ENCODE measurements around the gene RHBDD3. TPM values are rescaled to one million over a fixed set of nuclear protein-coding genes. Genes with fewer than 3 reads are reported as not detected.
"Not testable (repeated sequence)": the region's sequence is repeated elsewhere in the genome, so short reads cannot be mapped to it uniquely, and the experiment has no call there.

The RHBDD3 gene
- total RNA-seq, 6 experiments from 2014 or later, result 9.7 to 35.3 (median 14.7) TPM

DNA sequence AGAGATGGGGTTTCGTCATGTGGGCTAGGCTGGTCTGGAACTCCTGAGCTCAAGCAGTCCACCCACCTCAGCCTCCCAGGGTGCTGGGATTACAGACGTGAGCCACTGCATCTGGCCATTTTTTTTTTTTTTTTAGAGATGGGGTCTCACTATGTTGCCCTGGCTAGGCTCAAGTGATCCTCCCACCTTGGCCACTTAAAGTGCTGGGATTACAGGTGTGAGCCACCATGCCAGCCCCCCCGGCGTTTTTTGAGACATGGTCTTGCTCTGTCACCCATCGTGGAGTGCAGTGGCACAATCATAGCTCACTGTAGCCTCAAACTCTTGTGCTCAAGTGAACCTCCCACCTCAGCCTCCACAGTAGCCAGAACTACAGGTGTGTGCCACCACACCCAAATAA is 16.5 kb downstream of the RHBDD3 start:
- no peaks in the 10 kb centered on the region for H3K27me3 ChIP-seq
- H3K27ac ChIP-seq, result no peak overlapping the region
- no peaks in the 10 kb centered on the region for H3K9me3 ChIP-seq
- 76% methylated on average over 4 of the region's 5 CpGs for WGBS (ENCODE audit: insufficient coverage, low coverage, low lambda C conversion rate, missing lambda C conversion rate)
- peaks cover 0 to under 1% (median 0%) of the 10 kb centered on the region in 4 donors for H3K4me1 ChIP-seq
- DNase-seq, result no peak
- no peak overlapping the region for H3K4me3 ChIP-seq
- no peaks in the 10 kb centered on the region for H3K36me3 ChIP-seq
- ATAC-seq, result no peak
- TF ChIP-seq POLR2A (IDR thresholded peaks at IDR 0.05), result no peak
- TF ChIP-seq, protein P1, sequence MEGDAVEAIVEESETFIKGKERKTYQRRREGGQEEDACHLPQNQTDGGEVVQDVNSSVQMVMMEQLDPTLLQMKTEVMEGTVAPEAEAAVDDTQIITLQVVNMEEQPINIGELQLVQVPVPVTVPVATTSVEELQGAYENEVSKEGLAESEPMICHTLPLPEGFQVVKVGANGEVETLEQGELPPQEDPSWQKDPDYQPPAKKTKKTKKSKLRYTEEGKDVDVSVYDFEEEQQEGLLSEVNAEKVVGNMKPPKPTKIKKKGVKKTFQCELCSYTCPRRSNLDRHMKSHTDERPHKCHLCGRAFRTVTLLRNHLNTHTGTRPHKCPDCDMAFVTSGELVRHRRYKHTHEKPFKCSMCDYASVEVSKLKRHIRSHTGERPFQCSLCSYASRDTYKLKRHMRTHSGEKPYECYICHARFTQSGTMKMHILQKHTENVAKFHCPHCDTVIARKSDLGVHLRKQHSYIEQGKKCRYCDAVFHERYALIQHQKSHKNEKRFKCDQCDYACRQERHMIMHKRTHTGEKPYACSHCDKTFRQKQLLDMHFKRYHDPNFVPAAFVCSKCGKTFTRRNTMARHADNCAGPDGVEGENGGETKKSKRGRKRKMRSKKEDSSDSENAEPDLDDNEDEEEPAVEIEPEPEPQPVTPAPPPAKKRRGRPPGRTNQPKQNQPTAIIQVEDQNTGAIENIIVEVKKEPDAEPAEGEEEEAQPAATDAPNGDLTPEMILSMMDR (IDR thresholded peaks at IDR 0.05), result no peak
- intact Hi-C loops (cut with DNase I), result no loop called here

DNA sequence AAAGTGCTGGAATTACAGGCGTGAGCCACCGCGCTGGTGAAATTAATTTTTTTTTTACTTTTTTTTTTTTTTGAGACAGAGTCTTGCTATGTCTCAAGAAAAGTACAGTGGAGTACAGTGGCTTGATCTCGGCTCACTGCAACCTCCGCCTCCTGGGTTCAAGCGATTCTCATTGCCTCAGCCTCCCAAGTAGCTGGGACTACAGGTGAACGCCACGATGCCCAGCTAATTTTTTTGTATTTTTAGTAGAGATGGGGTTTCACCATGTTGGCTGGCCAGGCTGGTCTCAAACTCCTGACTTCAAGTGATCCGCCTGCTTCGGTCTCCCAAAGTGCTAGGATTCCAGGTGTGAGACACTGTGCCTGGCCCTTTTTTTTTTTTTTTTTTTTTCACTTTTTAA is 19.9 kb downstream of the RHBDD3 start:
- H3K27me3 ChIP-seq; H3K4me3 ChIP-seq; DNase-seq; H3K36me3 ChIP-seq; H3K27ac ChIP-seq; H3K9me3 ChIP-seq; ATAC-seq; intact Hi-C loops (cut with DNase I); H3K4me1 ChIP-seq: not testable (repeated sequence)
- 92% methylated on average over 10 of the region's 10 CpGs for WGBS (ENCODE audit: insufficient coverage, low coverage, low lambda C conversion rate, missing lambda C conversion rate)

DNA sequence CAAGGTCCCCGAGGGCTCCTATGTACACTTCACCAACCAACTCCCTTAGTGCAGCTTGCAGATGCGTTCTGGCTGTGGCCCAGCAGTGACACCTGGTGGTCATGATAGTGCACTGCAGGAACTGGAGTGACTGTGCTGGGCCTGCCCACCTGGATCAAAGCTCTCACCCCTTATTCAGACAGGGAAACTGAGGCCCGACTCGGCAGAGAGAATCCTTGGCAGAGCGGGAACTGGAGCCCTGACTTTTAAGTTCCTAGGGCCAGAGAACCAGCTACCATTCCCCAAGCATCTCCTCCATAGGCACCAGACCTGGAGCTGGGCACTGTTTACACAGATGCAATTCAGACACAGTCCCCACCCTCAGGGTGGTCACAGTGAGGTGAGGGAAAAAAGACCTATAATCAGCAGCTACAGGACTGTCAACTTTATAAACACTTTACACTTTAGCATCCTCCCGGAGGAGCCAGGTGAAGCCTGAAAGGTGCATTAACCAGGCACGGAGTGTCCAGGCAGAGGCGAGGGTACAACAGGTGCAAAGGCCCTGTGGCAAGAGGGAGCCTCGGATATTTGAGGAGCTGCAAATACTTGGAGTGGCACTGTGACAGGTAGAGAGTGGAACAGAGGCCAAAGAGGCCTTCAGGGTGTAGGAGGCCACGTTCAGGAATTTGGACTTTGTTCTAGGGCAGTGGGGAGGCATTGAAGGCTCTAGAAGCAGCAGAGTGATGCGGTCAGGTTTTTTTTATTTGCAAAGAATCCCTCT is 22.0 kb downstream of the RHBDD3 start:
- Histone ChIP-seq H3K9me3 (no peaks in the 10 kb centered on the region), H3K4me1 (peaks cover 0 to 3% (median 0%) of the 10 kb centered on the region in 4 donors), H3K4me3 (no peak overlapping the region), H3K36me3 (no peaks in the 10 kb centered on the region), H3K27me3 (no peaks in the 10 kb centered on the region), H3K27ac (no peak overlapping the region)
- DNase-seq (peak; percentile 67 to 81 (median 77)), ATAC-seq (peak; percentile 93 to 97 (median 96))
- WGBS (ENCODE audit: insufficient coverage, low coverage, low lambda C conversion rate, missing lambda C conversion rate), result 58% methylated on average over 7 of the region's 11 CpGs
- TF ChIP-seq, protein P1 (IDR thresholded peaks at IDR 0.05), result peak; percentile 93 to 98 (median 96)
- TF ChIP-seq POLR2A (IDR thresholded peaks at IDR 0.05), result no peak
- intact Hi-C loops (cut with DNase I), result no loop called here

DNA sequence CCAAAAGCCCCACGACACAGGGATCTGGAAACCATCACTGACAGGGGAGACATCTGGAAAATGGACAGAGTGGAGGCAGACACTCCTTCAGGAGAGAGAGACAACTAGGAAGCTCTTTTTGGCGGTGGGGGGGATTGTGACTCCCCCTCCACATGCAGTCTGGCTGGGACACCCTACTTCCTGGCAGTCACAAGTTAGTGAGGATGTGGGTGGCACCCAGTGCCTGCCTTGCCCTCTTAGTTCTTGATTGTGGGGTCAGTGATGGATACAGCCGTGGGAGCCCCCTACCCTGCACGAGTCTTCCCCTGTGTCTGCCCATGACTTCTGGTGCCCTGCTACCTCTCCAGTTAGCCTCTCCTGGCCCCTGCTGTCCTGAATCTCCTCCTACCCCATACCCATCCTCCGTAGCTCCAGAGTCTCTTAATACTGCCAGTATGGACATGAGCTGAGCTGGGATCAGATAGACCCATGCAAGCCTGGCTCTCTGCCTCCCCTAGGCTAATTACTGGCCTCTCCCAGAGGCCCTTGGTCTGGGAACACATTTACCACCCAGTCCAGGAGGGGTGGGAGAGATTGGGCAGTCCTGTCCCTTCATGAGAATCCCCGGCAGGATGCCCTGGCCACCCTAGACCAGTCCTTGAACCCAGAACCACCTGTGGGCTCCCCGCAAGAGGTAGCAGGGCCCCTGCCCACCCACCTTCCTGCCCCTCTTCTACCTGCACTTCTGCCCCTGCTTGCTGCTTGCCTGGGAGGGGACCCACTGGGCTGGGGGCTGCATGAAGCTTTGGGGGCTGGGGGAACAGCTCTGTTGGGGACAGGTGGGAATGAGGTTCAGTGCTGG is 22.8 kb downstream of the RHBDD3 start:
- peaks cover 0 to 3% (median 0%) of the 10 kb centered on the region in 4 donors for H3K4me1 ChIP-seq
- H3K27ac ChIP-seq, result no peak overlapping the region
- no peaks in the 10 kb centered on the region for H3K27me3 ChIP-seq
- ATAC-seq (peak; percentile 8 to 14 (median 11)), DNase-seq (no peak)
- WGBS (ENCODE audit: insufficient coverage, low coverage, low lambda C conversion rate, missing lambda C conversion rate), result 40% methylated on average over 4 of the region's 7 CpGs
- intact Hi-C loops (cut with DNase I), result loop anchor here in 1 of 2 donors (5.0 kb wide), 1 partner anchor 38 kb away; the partner anchor contains the start of gene EMID1
- H3K36me3 ChIP-seq, result no peaks in the 10 kb centered on the region
- no peak for TF ChIP-seq POLR2A (IDR thresholded peaks at IDR 0.05)
- TF ChIP-seq, protein P1 (IDR thresholded peaks at IDR 0.05), result no peak
- H3K9me3 ChIP-seq, result no peaks in the 10 kb centered on the region
- no peak overlapping the region for H3K4me3 ChIP-seq
